GM10266 (cell line): Measurements from ENCODE around the gene DNAH6.
"Not testable (repeated sequence)": the region's sequence is repeated elsewhere in the genome, so short reads cannot be mapped to it uniquely, and the experiment has no call there.

Experiments used
- DNase-seq: peaks from one replicate; pipeline ENCODE4 v3.0.0; 2012; ENCODE audit errors: extremely low spot score
- TF ChIP-seq, protein P1 (sequence below): IDR thresholded peaks from 2 replicates; pipeline ENCODE4 v1.5.1; 2012; ENCODE audit warnings: mild to moderate bottlenecking, low read depth; ENCODE audit not compliant: control insufficient read depth, insufficient read depth; ENCODE audit errors: missing control alignments

The DNAH6 gene

GRCh38 chr2:84516234-84516986, at the start of gene DNAH6:
DNAH6 (plus strand) TSS chr2:84516498; CDS start chr2:84517827, 1,329 bp downstream.
- TF ChIP-seq, protein P1, sequence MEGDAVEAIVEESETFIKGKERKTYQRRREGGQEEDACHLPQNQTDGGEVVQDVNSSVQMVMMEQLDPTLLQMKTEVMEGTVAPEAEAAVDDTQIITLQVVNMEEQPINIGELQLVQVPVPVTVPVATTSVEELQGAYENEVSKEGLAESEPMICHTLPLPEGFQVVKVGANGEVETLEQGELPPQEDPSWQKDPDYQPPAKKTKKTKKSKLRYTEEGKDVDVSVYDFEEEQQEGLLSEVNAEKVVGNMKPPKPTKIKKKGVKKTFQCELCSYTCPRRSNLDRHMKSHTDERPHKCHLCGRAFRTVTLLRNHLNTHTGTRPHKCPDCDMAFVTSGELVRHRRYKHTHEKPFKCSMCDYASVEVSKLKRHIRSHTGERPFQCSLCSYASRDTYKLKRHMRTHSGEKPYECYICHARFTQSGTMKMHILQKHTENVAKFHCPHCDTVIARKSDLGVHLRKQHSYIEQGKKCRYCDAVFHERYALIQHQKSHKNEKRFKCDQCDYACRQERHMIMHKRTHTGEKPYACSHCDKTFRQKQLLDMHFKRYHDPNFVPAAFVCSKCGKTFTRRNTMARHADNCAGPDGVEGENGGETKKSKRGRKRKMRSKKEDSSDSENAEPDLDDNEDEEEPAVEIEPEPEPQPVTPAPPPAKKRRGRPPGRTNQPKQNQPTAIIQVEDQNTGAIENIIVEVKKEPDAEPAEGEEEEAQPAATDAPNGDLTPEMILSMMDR: no peak
- DNase-seq: peak; percentile 42

DNA sequence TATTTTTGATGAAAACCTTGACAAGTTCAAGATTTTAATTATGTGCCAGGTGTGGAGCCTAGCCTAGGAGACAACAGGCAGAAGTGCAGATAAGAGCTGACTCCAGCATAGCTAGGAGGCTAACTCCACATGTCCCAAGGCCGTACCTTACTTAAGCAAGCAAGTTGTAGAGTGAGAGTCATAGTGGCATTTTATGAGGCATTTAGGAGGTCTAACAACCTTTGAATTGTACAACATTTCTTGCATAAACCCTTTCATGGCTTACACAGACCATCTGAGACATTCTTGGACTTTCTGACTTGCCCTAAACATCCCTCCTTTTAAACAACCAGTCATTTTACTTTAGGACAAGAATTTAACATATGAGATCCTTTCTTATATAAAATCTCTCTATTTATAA, 48.9 kb upstream of the DNAH6 start:
- TF ChIP-seq, protein P1: no peak
- no peak for DNase-seq

DNA sequence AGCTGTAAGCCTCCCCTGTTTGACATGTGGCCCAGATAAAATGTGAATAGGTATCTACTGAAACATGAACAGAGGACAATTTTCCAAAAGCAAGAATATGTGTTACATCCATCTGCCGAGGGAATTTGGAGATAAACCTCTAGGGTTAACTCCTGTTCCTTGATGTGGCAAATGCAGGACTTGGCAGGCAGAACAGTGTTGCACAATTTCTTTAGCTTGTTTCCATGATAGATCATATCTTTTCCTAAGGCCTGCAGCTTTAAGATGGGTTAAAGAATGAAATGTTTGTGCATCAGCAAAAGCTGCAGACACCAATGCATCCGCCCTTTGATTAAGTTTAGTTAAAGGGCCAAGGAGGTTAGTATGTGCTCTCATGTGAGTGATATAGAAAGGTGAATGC, 43.9 kb upstream of the DNAH6 start:
- not testable (repeated sequence) for DNase-seq

GRCh38 chr2:84472856-84473565, 43.3 kb upstream of the DNAH6 start:
- DNase-seq: no peak
- TF ChIP-seq, protein P1: no peak

DNA sequence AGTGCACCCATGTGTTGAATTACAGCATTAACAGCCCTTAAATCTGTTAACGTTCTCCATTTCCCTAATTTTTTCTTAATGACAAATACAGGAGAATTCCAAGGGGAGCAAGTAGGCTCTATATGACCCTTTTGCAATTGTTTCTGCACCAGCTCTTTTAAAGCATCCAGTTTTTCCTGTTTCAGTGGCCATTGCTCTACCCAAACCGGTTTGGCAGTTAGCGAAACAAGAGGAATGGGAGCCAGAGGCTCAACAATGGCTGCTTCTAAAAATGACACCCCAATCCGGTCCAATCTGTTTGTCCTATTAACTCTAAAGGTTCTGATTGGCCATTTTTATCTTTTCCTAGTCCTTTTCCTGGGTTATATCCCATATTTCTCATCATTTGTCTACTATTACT, 42.1 kb upstream of the DNAH6 start:
- TF ChIP-seq, protein P1: no peak
- no peak for DNase-seq

GRCh38 chr2:84477886-84478285, 38.4 kb upstream of the DNAH6 start:
- TF ChIP-seq, protein P1: no peak
- DNase-seq: no peak

- TF ChIP-seq, protein P1: no peak
- no peak for DNase-seq
Observed at GRCh38 chr2:84478867-84479266, 37.4 kb upstream of the DNAH6 start.
